ENCODE data around the gene PUSL1. TPM values are rescaled to one million over a fixed set of nuclear protein-coding genes. Genes with fewer than 3 reads are reported as not detected.

The PUSL1 gene
- total RNA-seq, 1 experiment from 2014 or later: 43.9 TPM

DNA sequence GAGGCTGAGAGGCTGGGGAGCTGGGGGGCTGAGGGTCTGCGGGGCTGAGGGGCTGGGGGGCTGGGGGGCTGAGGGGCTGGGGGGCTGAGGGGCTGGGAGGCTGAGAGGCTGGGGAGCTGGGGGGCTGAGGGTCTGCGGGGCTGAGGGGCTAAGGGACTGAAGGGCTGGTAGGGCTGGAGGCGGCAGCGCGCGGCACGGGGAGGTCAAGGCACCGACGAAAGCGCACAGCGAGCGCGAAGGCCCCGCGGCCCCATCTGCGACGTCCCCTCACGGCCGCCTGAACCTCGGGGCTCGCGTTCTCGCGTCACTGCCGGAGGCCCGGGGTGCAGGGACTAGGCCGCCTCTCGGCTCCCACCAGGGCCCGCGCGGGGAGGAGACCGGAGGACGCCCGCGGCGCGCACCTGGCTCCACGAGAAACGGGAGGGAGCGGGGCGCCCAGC, 15.7 kb downstream of the PUSL1 start:
- no peak for DNase-seq (ENCODE audit: low read depth)

DNA sequence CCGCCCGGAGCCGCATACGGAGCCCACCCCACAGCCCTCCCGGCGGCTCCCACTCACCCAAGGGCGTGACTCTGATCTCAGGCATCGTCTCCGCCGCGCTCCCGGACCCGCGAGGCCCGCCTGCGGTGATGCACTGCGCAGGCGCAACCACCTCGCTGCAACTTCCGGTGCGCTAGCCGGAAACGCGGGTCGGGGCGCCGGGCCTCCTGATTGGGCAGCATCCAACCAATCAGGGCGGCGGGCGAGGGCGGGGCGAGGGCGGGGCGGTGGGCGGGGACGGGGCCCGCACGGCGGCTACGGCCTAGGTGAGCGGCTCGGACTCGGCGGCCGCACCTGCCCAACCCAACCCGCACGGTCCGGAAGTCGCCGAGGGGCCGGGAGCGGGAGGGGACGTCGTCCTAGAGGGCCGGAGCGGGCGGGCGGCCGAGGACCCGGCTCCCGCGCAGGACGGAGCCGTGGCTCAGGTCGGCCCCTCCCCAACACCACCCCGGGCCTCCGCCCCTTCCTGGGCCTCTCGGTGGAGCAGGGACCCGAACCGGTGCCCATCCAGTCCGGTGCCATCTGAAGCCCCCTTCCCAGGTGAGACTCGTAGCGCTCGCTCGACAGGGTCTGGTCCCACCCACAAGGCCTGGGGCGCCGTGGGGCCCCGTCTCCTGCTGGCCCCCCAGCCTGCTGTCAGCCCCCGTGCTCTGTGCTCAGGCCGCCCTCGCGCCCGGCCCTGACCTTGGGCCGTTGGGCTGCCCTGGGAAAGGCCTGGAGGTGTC, 16.3 kb downstream of the PUSL1 start, which contains the start of the genes CPTP and INTS11:
Gene CPTP (plus strand): TSS at position 279 of the 764 bp plus-strand sequence. CDS start 2,109 bp downstream, outside the sequence.
Gene INTS11 (minus strand): TSS at position 137 of the 764 bp plus-strand sequence. CDS start 52 bp downstream, at position 85.
- DNase-seq (ENCODE audit: low read depth): peak; percentile 65

DNA sequence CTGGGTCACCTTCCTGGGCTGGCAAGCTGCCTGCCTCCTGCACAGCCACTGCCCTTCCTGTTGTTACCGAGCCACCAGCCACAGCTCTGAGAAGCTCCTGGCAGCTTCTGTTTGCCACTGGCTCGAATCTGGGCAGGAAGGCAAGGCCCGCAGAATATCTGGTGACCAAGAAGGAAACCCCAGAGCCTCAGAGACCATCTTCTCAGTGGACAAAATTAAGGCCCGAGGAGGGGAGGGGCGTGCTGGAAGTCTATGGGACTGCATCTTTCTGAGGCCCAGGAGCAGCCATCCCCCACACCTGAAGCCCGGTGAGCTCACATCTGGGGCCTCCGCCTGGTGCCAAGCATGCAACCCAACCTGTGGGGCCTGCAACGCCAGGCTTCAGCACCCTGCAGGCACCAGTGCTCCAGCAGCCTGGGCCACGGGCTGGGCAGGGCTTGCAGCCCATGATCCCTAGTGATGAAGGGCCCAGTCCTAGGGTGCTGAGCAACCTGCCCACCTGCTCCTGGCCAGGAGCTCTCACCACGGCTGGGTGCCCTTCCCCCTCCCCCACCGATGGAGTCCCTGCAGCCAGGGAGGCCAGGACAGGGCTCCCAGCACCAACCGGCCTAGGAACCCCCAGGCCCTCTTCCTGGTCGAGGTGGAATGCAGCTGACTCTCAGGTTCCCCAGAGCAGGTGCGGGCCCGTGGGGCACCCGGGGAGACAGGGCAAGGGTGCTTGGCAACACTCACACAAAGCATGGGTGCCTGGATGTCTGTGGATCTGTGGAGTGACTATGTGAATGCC, 17.1 kb downstream of the PUSL1 start:
- no peak for DNase-seq (ENCODE audit: low read depth)

DNA sequence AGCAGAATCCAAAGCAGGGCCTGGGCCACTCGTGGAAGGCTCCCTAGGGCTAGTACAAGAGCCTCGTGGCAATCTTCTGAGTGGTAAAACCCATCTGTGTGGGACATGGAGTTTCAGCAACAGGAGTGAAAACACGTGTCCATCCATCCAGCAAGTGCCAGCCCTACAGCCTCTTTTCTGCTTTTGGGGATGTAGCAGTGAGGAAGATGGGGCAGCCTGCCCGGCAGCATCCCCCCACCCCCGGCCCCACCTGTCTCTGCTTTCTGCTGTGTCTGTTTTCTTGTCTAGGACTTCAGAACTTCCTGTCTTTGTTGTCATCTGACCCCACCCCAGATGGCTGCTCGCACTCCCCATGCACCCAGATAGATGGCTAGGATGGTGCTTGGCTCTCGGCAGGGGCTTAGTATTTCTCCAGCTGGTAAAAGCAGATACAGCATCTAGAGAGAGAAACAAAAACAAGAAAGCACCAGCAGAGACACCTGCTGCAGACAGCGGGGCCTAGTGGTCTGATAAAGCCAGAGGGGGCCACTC, 17.7 kb downstream of the PUSL1 start:
- no peak for DNase-seq (ENCODE audit: low read depth)

GRCh38 chr1:1327291-1327690, 18.9 kb downstream of the PUSL1 start:
- DNase-seq (ENCODE audit: low read depth): no peak

- DNase-seq (ENCODE audit: low read depth): no peak
These were observed 19.9 kb downstream of the PUSL1 start for GRCh38 chr1:1328254-1328653.

DNA sequence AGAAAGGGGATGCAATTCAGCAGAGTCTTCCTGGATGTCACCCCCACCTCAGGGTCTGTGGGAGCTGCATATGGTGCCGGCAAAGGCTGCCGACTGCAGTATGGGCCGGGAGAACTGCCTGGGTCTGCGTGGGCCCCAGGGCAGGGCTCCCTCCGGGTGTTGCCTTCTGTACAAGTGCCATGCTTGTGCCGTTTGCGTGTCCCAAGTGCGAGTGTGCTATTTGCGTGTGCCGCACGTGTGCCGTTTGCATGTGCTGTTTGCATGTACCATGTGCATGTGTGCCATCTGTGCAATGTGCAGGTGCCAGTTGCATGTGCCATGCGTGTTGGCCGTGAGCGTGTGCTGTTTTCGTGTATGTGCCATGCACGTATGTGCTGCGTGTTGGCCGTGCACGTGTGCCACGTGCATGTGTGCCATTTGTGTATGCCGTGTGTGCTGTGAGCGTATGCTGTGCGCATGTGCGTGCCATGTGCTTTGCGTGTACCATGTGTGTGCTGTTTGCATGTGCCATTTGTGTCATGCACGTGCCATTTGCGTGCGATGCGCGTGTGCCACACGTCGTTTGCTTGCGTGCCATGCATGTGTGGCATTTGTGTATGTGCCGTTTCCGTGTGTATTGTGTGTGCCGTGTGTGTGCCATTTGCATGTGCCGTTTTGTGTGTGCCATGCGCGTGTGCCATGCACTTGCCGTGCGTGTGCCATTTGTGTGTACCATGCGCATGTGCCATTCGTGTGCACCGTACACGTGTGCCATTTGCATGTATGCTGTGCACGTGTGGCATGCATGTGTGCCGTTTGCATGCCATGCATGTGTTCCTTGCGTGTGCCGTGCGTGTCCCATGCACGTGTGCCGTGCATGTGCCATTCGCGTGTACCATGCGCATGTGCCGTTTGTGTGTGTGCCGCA, 21.2 kb downstream of the PUSL1 start:
- no peak for DNase-seq (ENCODE audit: low read depth)

DNA sequence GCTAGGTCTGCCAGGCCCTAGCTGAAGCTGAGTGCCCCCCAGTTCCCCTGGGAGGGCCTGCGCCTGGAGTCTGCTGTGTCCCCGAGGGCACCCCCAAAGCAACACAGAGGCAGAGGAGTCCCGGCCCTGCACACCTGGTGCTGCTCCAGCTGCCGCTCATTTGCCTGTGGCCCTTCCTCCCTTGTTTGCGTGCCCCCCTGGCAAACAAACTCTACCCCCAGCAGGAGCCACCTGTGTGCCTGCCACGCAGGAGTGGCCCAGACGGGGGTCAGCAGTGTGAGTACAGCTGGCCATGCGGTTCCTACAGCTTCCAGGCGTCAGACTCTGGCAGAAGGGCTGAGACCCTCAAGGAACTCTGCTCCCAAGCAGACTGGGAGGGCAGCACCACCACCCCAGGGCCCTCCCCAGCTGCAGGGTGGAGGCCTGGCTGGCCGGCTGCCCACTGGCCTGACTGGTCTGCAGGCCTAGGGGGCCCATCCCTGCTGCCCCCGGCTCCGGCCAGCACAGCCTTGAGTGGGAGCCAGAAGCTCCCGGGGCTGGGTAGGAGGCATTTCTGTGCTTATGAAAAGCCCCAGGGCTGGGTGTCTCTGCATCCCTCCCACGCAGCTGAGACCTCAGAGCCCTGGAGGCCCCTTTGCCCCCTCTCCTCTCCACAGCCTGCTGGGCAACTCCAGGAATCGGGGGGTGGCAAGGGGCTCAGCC, 22.1 kb downstream of the PUSL1 start:
- no peak for DNase-seq (ENCODE audit: low read depth)

DNA sequence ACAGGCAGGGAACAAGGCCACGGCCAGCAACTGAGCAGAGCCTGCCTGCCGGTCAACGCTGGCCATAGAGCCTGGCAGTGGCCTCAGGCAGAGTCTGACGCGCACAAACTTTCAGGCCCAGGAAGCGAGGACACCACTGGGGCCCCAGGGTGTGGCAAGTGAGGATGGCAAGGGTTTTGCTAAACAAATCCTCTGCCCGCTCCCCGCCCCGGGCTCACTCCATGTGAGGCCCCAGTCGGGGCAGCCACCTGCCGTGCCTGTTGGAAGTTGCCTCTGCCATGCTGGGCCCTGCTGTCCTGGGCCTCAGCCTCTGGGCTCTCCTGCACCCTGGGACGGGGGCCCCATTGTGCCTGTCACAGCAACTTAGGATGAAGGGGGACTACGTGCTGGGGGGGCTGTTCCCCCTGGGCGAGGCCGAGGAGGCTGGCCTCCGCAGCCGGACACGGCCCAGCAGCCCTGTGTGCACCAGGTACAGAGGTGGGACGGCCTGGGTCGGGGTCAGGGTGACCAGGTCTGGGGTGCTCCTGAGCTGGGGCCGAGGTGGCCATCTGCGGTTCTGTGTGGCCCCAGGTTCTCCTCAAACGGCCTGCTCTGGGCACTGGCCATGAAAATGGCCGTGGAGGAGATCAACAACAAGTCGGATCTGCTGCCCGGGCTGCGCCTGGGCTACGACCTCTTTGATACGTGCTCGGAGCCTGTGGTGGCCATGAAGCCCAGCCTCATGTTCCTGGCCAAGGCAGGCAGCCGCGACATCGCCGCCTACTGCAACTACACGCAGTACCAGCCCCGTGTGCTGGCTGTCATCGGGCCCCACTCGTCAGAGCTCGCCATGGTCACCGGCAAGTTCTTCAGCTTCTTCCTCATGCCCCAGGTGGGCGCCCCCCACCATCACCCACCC, 22.9 kb downstream of the PUSL1 start, which contains the start of gene TAS1R3:
Gene TAS1R3 (plus strand): TSS at position 213 of the 898 bp plus-strand sequence. CDS start 66 bp downstream, at position 279.
- DNase-seq (ENCODE audit: low read depth): no peak

DNA sequence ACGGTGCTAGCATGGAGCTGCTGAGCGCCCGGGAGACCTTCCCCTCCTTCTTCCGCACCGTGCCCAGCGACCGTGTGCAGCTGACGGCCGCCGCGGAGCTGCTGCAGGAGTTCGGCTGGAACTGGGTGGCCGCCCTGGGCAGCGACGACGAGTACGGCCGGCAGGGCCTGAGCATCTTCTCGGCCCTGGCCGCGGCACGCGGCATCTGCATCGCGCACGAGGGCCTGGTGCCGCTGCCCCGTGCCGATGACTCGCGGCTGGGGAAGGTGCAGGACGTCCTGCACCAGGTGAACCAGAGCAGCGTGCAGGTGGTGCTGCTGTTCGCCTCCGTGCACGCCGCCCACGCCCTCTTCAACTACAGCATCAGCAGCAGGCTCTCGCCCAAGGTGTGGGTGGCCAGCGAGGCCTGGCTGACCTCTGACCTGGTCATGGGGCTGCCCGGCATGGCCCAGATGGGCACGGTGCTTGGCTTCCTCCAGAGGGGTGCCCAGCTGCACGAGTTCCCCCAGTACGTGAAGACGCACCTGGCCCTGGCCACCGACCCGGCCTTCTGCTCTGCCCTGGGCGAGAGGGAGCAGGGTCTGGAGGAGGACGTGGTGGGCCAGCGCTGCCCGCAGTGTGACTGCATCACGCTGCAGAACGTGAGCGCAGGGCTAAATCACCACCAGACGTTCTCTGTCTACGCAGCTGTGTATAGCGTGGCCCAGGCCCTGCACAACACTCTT, 23.8 kb downstream of the PUSL1 start:
- DNase-seq (ENCODE audit: low read depth): no peak

DNA sequence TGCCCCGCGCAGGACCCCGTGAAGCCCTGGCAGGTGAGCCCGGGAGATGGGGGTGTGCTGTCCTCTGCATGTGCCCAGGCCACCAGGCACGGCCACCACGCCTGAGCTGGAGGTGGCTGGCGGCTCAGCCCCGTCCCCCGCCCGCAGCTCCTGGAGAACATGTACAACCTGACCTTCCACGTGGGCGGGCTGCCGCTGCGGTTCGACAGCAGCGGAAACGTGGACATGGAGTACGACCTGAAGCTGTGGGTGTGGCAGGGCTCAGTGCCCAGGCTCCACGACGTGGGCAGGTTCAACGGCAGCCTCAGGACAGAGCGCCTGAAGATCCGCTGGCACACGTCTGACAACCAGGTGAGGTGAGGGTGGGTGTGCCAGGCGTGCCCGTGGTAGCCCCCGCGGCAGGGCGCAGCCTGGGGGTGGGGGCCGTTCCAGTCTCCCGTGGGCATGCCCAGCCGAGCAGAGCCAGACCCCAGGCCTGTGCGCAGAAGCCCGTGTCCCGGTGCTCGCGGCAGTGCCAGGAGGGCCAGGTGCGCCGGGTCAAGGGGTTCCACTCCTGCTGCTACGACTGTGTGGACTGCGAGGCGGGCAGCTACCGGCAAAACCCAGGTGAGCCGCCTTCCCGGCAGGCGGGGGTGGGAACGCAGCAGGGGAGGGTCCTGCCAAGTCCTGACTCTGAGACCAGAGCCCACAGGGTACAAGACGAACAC, 24.5 kb downstream of the PUSL1 start:
- no peak for DNase-seq (ENCODE audit: low read depth)

DNA sequence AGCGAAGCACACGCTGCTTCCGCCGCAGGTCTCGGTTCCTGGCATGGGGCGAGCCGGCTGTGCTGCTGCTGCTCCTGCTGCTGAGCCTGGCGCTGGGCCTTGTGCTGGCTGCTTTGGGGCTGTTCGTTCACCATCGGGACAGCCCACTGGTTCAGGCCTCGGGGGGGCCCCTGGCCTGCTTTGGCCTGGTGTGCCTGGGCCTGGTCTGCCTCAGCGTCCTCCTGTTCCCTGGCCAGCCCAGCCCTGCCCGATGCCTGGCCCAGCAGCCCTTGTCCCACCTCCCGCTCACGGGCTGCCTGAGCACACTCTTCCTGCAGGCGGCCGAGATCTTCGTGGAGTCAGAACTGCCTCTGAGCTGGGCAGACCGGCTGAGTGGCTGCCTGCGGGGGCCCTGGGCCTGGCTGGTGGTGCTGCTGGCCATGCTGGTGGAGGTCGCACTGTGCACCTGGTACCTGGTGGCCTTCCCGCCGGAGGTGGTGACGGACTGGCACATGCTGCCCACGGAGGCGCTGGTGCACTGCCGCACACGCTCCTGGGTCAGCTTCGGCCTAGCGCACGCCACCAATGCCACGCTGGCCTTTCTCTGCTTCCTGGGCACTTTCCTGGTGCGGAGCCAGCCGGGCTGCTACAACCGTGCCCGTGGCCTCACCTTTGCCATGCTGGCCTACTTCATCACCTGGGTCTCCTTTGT, 25.3 kb downstream of the PUSL1 start:
- no peak for DNase-seq (ENCODE audit: low read depth)

DNA sequence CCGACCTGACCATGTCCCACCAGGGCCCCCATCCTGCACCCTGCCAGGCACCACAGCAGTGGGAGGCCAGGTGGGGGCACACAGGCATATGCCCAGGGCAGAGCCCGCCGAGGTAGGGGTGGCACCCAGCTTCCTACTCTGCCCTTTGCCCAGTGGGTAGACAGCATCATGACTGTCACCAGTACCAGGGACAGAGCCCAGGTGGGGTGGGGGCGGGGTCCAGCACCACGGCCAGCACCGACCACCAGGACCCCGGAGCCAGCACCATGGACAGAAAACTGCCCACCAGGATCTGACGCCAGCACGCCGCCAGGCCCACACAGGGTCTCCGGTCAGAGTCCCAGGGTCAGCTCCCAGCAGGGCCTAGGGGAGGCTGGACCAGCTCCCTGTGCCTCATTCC, 26.4 kb downstream of the PUSL1 start:
- no peak for DNase-seq (ENCODE audit: low read depth)

DNA sequence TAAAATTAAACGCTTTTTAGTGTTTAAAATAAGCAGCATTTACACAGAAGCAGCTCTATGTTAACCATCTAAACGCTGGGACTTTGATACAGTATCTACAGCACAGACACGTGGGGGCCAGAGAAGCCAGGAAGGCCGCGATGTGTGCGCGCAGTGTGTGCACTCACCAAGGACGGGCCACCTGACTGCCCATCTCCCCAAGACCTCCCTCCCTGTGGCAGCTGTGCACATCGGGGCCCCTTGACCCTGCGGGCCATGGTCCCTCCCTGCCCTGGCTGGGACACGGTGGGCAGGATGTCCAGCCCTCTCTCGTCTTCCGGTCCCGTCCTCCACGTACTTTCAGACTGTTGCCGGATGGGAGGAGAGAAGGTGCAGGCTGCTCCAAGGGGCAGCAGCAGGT, 26.9 kb downstream of the PUSL1 start:
- DNase-seq (ENCODE audit: low read depth): no peak

DNA sequence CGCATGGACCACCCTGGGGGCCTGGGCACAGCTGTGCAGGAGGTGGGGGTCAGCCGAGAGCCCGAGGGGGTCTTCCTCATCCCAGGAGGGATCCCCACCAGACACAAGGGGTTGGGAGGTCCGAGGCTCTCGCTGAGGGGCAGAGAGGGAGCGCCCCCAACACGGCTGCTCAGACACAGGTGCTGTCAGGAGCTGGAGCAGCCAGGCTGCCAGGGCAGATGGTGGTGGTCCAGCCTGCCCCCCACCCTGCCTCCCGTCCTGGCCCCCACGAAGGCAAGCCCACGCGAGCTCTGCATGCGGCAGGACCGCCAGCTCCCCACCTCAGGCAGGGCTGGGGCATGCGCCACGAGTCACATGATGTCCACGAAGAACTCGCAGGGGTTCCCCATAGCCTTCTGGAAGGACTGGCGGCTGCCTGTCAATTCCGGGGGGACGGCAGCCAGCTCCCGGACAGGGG, 27.4 kb downstream of the PUSL1 start:
- DNase-seq (ENCODE audit: low read depth): no peak

DNA sequence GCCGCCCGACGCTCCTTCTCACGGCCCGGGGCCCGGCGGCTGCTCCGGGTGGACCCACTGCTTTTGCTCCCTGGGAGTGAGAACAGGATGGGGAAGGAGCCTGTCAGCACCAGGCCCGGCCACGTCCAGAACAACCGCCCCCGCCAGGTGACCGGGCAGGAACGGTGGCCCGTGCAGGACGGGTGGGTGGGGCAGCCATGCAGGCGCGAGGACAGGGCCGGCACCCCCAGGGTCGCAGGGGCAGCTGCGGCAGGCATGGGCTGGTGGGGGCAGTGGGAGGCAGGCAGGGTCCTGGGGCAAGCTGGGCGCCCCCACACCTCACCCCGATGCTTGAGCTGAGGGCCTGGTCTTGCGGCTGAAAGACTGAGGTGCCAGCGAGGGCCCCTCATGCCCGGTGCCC, 28.0 kb downstream of the PUSL1 start:
- no peak for DNase-seq (ENCODE audit: low read depth)

Measured in HT1080 (cell line).